AG20443 (cell line): Measurements from ENCODE around the gene PFKM.
"Not testable (repeated sequence)": the region's sequence is repeated elsewhere in the genome, so short reads cannot be mapped to it uniquely, and the experiment has no call there.

Experiments used
- DNase-seq: peaks from one replicate; pipeline ENCODE4 v3.0.0; 2012; ENCODE audit warnings: low spot score, mixed read lengths

PFKM gene

DNA sequence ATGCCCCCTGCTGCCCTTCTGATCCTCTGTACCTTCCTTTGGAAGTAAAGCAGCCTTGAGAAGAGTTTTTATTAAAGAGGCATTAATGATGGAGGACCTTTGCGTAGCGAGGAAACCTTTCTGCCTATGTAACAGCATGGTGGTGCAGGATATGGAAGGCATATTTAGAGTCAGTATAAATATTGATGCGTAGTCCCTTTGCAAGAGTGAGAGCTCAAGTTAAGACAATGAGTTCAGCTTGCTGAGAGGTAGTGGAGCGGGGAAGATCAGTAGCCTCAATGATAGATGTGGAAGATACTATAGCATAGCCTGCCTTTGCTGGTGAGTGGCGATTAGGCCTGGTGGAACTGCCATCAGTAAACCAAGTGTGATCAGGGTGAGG is 7.9 kb upstream of the PFKM start:
- not testable (repeated sequence) for DNase-seq

DNA sequence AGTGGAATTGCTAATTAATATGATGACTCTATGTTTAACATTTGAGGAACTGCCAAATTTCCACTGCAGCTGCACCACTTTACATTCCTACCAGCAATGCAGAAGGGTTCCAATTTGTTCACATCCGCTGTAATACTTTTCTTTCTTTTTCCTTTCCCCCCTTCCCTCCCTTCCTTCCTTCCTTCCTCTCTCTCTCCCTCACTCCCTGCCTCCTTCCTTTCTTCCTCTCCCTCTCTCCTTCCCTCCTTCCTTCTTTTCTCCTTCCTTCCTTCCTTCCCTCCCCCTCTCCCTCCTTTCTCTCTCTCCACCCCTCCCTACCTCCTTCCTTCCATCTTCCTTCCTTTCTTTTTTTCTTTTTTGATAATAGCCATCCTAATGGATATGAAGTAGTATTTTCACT is 3.2 kb upstream of the PFKM start:
- no peak for DNase-seq

DNA sequence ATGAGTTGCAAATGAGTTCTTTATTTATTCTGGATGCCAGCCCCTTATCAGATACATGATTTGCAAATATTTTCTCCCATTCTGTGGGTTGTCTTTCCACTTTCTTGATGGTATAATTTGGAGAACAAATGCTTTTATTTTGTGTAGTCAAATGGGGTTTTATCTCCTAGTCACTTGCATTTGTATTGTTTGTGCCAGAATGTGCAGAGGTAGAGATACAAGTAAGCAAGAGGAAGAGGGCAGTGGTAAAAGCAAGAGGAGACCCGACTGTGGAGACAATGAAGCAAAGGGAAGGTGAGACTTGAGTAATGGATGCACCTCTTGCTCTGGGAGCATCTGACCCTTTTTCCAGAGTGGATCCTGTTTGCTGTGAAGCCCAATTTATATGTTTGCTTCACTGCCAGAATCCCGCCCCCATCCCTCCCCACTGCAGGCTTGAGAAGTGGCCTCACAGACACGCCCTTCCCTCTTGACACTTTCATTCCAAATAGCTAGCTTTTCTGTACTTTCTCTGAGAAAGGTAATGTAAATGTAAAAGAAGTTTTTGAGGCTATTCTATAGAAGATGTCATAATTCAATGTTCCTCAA is 786 bp upstream of the PFKM start:
- no peak for DNase-seq

DNA sequence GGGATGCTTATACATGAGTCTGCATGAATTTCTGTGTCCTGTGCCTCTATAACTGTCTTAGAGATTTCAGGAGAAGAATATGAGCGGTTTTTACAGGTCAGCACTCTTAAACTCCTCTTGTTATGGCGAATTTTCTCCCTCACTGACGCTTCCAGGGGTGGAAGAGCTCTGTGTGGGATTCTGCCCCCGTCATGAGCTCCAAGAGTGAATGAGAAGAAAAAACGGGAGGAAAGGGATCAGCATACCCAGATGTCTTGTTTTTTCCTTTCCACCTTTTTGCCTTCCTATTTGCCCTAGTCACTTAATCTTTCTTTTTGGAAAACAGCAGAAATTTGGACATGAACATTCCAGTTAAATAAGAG is 651 bp downstream of the PFKM start:
- DNase-seq: peak; percentile 39

DNA sequence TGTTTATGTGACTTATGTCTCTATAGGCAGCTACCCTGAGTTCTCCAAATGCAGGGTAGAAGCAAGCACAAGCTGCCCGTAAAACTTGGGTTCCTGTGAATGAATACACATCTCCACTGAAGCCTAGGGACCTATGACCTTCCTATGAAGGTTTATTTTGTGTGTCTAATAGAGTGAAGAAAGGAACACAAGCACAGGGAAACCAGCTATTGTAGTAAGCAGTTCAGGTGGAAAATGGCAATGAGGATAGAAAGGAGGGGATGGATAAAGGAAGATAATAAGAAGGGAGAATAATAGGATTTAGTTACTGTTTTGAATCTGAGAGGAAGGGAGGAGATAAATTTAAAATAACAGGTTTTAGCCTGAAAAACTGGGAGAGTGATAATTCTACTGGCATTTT is 2.4 kb downstream of the PFKM start:
- DNase-seq: no peak

DNA sequence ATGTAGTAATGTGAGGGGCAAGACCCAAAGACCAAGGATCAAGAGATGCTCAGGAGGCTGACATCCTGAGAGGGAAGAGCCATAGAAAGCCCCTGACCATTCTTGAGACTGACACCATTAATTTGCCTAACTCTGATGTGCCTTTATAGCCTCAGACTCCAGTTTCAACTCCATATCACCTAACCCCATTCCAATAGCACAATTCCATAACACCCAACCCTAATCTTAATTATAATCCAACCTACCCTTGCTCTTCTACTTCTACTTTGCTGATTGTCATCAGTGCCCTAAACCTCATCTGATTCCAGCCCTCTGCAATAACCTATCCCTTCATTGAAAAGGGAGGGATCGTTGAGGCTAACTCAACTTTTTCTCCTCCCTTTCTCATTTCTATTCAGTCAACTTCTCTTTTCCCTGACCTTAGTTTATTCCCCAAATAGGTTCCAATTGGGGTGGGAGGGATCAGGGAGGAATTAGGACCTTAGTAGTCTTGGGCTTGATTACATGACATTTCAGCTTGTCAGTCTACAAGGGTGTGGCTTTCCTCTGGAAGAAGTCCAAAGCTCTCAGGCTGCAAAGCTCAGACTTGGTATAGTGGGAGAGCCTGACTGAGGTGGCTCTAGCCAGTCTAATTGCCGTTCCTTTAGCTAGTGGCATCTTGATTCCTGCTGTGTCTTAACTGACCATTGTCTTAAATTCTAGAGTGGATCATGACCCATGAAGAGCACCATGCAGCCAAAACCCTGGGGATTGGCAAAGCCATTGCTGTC is 3.1 kb downstream of the PFKM start:
- no peak for DNase-seq

DNA sequence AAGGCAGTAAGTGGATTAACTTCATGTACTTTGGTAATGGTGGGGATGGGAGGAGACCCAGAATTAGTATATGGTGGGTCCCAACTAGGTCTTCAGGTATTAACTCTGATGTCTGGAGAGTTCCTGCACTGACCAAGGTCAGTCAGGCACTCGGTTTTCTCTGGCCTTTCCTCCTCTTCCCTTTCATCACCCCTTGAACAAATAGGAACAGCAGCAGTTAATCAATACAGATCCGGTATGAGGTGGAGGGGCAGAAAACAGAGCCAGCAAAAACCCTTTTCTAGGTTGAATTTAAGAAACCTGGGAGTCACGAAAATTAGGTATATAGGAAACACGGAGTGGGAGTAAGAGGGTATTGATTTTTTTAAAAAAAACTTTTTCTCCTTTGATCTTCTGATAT is 4.0 kb downstream of the PFKM start:
- DNase-seq: no peak

DNA sequence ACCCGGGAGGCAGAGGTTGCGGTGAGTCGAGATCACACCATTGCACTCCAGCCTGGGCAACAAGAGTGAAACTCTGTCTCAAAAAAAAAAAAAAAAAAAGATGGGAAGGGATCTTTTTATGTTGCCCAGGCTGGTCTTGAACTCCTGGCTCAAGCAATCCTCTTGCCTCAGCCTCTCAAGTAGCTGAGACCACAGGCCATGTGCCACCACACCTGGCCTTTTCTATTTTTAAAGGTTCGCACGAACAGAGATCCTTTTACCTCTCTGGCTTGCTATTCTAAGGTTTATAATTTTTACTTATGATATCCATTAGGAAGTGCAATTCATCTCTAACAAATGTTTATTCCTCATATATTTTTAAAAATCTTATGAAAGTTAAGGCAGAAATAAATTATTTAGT is 6.4 kb downstream of the PFKM start:
- DNase-seq: not testable (repeated sequence)

DNA sequence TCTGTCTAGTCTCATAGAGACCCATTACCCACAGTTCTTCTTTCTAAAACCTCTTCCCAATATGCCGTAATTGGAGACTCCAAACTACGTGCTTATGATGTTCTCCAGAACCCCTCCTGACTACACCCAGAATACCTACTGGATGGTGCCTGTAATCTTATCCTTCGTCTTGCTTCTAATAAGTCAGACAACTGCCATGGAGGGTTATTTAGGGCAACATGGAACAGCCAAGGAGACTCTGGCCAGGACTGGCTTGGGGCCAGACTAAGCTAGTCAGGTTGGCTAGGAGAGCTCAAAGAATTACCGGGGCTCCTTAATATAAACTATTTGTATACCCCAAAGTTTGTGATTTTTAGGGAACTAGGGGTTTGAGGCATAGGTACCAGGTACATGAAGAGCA is 6.8 kb downstream of the PFKM start:
- no peak for DNase-seq

DNA sequence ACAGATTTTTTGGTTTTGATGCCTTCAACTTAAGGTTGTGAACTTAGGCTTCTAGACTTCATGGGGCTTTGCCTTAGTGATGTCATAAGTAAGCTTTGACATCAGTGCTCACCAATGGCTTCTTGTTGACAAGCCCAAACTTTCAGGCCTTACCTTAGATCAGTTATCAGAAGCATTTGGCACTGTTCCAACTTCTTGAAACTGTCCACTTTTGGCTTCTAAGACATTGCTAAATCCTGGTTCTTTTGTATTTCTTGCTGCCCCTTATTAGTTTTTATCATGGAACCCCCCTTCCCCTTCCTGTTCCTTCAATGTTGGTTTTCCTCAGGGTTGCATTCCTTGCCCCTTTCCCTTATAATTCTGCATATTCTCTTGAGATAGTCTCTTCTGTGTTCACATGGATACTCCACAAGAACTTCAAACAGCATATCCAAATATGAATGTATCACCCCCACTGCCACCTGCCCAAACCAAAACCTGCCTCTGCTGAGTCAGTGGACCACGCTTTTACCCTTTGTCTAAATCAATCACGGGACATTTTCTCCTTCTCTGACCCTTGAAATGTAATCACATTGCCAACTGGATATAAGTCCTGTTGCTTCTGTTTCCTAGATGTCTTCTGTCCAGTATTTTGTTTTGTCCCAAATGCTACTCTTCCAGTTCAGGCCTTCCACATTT is 7.9 kb downstream of the PFKM start:
- no peak for DNase-seq

DNA sequence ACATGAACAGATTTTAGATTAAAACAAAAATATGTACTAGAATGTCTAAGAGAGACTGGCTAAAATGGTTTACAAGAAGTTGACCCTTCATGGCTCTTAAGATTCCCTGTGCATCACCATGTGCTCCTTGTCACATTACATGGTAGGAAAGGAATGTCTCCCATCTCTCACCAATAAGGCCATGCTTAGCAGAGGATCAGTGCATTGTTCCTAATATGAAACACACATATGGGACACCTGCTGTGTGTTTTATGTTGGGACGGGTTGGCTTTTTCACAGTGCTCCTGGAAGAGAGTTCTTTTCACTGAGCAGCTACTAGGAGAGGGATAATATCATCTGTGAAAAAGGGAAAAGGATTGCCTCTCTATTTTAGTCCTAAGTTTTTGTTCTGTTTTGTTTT is 9.6 kb downstream of the PFKM start:
- DNase-seq: no peak

DNA sequence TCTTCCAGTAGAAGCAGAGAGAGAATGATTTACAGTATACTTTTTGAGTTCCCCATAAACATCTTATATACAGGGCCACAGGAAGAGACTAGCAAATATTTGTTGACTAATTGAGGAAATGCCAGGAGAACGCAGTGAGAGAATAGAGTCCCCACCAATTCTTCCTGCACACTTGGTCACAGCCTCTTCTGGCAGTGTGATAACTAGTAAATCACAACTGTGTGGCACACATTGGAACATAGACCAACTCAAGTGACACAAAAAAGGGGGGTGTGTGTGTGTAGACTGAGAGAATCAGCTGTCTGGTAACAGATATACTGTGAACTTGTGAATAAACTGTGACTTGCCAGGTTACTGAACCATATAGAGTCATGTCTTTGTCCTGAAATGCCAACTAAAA is 10.2 kb downstream of the PFKM start:
- no peak for DNase-seq

DNA sequence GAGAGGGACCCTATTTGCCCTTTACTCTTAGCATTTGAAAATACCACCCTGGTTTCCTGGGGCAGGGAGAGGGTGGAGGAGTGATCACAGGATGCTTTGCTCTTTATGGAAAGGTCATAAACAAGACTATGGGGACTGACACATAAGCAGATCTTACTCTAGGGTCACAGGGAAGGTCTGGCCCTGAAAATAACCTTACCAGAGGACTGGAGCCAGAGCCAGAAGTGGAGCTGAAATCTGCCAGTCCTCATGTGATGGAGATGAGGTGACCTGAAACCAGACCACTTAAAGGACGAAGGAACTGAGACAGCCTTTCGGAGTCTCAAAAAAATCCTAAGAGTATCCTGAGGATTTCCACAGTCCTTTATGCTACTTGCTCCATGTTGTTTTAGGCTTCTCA is 12.4 kb downstream of the PFKM start:
- no peak for DNase-seq

DNA sequence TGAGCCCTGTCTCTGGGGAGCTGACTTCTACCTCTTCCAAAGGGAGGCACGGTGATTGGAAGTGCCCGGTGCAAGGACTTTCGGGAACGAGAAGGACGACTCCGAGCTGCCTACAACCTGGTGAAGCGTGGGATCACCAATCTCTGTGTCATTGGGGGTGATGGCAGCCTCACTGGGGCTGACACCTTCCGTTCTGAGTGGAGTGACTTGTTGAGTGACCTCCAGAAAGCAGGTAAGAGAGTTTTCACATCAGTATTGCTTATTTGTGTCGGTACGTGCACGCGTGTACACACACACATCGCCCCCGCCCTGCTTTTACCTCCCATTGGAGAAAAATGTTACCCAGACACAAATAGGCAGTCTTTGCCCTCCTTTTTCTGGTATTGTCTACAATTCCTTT is 13.7 kb downstream of the PFKM start:
- DNase-seq: no peak

DNA sequence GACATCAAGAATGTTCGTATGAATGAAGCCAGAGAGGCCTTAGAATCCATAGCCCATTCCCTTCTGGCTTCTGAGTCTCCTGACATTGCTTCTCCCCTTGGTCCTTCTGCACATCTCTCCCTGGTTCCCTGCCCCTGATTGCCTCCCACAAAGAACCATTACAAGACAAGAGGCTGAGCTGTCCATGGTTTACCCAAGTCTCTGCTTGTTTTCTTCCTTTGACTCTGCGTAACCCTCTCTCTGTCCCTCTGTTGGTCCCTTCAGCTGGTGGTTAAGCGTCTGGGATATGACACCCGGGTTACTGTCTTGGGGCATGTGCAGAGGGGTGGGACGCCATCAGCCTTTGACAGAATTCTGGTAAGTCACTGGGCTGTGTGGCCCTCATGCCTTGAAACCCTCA is 15.9 kb downstream of the PFKM start:
- no peak for DNase-seq

DNA sequence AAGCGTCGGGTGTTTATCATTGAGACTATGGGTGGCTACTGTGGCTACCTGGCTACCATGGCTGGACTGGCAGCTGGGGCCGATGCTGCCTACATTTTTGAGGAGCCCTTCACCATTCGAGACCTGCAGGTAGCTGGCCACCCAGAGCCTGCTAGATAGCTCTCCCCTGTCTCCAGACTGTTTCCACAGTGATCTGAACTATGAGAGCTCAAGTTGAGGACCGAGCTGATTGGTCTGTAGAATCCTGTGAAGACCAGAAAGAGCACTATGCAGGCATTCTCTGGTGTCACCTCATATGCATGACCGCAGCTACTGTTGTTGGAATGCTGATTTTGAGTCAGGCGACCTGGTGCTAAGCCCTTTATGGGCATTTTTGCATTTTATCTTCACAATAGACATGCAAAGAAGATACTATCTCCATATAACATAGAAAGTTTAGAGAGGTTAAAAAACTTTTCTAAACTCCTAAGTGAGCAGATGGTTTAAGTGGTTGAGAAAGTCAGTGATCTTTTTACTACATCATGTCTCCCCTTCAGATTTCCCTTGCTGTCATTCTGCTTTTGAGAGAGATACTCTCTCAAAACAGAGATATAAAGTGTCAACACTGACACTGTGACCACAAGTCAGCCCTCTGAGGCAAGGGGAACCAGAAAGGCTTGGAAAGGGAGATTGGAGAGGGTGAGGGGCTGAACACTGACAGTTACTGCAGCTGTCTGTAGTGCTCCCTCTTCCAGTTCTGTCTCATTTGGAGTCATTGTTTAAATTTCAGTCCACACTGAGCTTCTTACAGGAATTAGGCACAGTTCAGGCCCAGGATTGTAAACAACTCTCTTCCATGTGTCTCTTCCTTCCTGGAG is 23.9 kb downstream of the PFKM start:
- DNase-seq: no peak

DNA sequence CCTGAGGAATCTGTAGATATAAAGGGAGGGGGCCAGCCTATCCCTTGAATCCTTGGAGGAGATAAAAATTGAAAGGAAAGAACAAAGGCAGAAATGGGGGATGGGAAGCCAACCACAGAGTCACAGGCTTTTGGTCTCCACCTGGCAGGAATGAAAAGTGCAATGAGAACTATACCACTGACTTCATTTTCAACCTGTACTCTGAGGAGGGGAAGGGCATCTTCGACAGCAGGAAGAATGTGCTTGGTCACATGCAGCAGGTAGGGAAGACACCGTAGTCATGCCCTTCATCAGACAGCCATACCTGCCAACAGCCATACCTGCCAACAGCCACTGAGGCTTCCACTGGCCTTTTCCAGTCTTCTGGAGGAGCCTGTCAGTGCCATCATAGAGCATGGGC is 24.7 kb downstream of the PFKM start:
- no peak for DNase-seq

DNA sequence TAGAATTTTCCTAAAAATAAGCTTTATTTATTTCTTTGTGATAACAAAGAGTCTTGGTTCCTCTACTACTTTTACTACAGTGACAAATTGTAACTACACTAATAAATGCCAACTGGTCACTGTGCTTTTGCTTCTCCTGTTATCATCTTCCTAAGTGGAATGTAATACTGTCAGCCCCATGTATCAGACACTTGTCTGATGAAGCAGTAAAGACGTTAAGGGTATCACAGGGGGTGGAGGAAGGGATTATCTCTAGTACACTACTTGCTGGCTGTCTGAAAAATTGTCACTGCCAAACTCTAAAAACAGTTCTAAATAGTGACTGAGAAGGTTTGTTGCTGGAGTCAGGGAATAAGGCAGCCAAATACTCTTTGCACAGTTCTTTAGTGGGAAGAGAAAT is 26.8 kb downstream of the PFKM start:
- no peak for DNase-seq

DNA sequence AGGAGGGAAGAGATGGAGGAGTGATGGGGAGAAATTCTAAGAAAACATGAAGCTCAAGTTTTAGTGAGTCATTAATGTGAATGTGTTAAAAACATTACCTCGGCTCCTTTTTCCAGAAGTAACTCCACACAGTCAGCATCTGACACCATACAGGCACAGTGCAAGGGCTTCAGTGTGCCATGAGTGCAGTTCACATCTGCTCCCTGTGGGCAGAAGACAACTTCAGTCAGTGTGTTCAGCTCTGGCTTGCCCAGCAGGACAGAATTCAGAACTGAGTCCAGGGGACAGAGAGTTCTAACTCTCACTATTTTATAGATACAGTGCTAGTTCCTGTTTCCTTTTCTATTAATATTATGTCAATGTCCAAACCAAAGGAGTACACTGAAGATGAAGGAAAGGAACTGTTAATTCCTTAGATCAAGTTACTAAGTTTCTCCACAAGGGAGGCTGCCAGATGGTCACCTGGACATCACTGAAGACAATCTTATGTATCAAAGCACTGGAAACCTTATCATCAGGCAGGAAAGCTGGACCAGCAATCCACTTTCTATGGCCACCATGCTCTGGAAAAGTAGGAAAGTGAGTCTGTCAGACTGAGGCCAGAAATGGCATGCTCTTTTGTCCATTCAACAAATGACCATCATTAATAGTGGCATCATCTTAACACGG is 32.1 kb downstream of the PFKM start:
- no peak for DNase-seq

DNA sequence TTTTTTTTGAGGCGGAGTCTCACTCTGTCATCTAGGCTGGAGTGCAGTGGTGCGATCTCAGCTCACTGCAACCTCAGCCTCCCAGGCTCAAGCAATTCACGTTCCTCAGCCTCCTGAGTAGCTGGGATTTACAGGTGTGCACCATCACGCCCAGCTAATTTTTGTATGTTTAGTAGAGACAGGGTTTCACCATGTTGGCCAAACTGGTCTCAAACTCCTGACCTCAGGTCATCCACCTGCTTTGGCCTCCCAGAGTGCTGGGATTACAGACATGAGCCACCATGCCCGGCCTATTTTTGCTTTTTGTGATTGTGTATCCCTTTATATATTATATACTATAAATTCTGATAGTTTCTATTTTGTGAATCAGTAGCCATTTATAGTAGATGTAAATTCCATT is 36.6 kb downstream of the PFKM start:
- DNase-seq: not testable (repeated sequence)

DNA sequence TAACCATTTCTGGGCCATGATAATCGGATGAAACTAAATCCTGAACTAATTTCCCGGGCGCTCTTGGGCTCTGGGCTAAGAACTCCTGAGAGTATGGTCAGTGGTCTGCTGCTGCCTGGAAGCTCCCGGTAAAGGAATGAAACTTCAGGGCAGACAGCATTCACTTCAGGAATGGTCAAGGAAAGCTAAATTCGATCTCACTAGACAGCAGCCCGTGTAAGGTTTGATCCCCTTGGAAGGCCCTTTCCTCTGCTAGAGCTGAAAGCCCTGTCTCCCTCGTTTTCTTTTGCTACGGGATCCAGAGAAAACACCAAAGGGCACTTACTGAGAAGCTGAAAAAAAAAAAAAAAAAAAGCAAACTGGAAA is 37.5 kb downstream of the PFKM start:
- no peak for DNase-seq
